ENCODE results near the gene HEPN1. TPM values are rescaled to one million over a fixed set of nuclear protein-coding genes. Genes with fewer than 3 reads are reported as not detected.

The HEPN1 gene
- total RNA-seq, 1 donor from 2014 or later = not detected

DNA sequence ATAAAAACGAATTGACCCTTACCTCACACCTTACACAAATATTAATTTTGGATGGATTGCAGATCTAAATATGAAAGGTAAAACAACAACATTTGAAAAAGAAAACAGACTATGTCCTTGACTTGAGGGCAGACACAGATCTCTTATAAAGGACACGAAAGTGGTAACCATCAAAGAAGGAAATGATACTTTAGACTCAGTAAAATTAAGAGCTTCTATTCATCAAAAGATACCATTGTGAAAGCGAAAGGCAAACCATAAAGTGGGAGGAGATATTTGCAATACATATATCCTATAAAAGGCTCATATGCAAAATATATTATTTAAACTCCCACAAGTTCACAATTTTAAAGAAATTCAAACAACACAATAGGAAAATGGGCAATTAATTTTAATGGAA, 11.7 kb downstream of the HEPN1 start:
- Mint-ChIP-seq H3K36me3 (ENCODE audit: insufficient read depth) (no peaks in the 10 kb centered on the region), H3K27me3 (peaks cover 4% of the 10 kb centered on the region), H3K4me3 (ENCODE audit: low read depth) (no peak overlapping the region), H3K4me1 (ENCODE audit: low read depth) (no peaks in the 10 kb centered on the region), H3K9me3 (ENCODE audit: low read depth) (no peaks in the 10 kb centered on the region), H3K27ac (no peak overlapping the region)
- TF ChIP-seq CTCF (IDR thresholded peaks at IDR 0.05; ENCODE audit: unreplicated experiment) = no peak
- no peak for DNase-seq (ENCODE audit: low spot score, unreplicated experiment)

DNA sequence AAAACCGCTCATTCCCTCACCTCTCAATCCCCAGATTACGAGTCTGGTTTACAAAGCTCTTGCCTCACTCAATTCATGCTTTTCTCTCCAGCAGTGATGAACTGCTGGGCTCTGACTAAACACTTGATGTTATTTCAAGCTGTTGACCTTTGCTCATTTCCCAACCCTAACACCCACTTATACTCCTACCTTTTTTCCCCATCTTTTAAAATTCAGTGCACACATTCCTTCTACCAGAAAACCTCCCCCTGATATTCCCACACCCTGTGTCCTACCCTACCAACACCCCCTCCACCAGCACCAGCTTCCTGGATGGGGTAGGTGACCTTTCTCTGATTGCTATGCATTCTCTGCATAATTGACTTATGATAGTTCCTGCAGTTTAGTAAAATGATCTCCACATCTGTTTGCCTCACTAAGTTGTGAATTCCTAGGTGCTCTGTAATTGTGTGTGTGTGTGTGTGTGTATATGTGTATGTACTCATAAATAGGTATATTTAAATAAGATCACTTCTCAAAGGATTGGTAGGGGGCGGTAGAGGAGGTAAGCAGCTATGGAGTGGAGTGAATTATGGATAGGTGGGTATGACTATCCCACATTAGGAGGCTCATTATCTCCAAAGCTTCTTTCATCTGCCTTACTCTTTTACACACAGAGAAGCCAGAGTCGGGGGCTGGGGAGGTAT, 16.0 kb downstream of the HEPN1 start:
- peak; percentile 6 for TF ChIP-seq CTCF (IDR thresholded peaks at IDR 0.05; ENCODE audit: unreplicated experiment)
- Mint-ChIP-seq H3K4me1 (ENCODE audit: low read depth) (no peaks in the 10 kb centered on the region), H3K4me3 (ENCODE audit: low read depth) (no peak overlapping the region), H3K9me3 (ENCODE audit: low read depth) (no peaks in the 10 kb centered on the region), H3K27ac (no peak overlapping the region), H3K36me3 (ENCODE audit: insufficient read depth) (no peaks in the 10 kb centered on the region), H3K27me3 (peaks cover 19% of the 10 kb centered on the region)
- DNase-seq (ENCODE audit: low spot score, unreplicated experiment) = no peak

DNA sequence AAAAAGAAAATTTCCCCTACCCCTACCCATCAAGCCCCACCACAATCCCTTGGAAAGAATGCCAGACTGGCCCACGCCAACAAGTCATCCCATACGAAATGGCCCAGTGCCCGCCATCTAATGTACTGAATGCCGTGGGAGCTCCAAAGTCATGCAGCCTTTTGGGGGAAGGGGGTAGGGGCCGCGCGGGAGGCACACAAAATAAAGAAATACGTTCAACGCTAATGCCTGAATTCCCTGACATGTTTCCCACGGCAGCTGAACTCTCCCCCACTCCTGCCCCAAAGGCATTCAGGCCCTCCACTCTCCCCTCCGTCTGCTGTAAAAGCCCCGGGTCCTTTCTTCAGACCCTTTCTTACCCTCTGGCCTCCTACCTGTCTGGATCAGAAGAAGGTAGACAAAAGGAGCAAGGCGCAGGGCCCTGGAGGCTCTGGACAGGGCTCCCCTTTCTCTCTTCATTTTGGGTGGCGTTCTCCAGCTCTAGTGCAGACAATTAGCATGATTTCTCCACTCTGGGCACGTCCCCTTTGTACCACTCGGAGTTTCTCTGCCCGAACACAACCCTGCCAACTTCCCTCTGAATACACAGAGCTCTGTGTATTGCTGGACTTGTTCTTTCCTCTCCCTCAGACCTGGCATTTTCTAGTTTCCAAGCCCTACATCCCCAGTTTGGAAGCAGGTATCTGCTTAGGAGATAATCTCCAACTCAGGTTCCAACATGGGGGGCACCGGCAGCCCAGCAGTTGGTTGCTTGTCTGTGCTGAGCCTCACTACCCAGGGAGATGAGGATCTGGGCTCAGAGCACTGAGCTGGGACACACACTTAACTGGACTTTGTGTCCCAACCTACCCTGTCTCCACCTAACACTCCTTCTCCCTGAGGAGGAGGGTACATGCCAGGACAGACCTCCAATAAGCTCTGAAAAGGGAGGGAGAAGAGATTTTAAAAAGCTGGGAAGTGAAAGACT, 16.8 kb downstream of the HEPN1 start, which contains the start of gene HEPACAM:
Gene HEPACAM (minus strand): TSS at position 500 of the 967 bp plus-strand sequence. CDS start 41 bp downstream, at position 459.
- H3K27ac Mint-ChIP-seq = no peak within 1 kb of the TSS
- TF ChIP-seq CTCF (IDR thresholded peaks at IDR 0.05; ENCODE audit: unreplicated experiment) = no peak

DNA sequence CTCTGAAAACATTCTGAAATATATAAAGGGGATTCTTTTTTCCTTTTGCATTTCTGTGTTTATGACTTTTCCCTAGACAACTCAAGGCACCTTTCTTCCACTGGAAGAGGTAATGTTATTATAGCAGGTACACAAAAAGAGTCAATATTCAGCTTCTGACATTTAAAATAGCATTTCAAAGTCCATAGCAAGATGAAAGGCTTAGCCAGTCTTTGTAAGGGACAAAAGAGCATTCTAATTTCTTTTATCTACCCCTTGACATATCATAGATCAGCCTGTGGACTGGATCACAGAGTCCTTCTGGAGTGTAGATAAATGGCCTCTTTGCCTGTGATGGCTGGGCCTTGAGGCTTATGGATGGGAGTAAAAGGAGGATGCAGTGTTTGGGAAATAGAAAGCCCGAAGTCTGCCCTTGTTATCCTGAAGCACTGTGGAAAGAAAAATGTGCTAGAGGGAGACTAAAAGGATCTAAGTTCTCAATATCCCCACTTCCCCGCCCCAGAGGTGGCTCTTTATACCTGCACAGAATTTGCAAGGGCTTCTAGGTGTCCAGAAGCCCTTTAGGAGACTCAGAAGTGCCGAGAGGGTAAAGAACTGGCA, 18.4 kb downstream of the HEPN1 start:
- no peaks in the 10 kb centered on the region for H3K9me3 Mint-ChIP-seq (ENCODE audit: low read depth)
- H3K27ac Mint-ChIP-seq = no peak overlapping the region
- no peak for TF ChIP-seq CTCF (IDR thresholded peaks at IDR 0.05; ENCODE audit: unreplicated experiment)
- DNase-seq (ENCODE audit: low spot score, unreplicated experiment) = no peak
- H3K36me3 Mint-ChIP-seq (ENCODE audit: insufficient read depth) = no peaks in the 10 kb centered on the region
- H3K27me3 Mint-ChIP-seq = peaks cover 19% of the 10 kb centered on the region
- no peak overlapping the region for H3K4me3 Mint-ChIP-seq (ENCODE audit: low read depth)
- H3K4me1 Mint-ChIP-seq (ENCODE audit: low read depth) = peaks cover 2% of the 10 kb centered on the region

More for the DNA sequence above, 16.8 kb downstream of the HEPN1 start, which contains the start of gene HEPACAM:
- Mint-ChIP-seq H3K4me1 (ENCODE audit: low read depth) (no peaks in the 10 kb centered on the region), H3K36me3 (ENCODE audit: insufficient read depth) (no peaks in the 10 kb centered on the region), H3K9me3 (ENCODE audit: low read depth) (no peaks in the 10 kb centered on the region), H3K27me3 (peaks cover 19% of the 10 kb centered on the region), H3K4me3 (ENCODE audit: low read depth) (no peak within 1 kb of the TSS)
- DNase-seq (ENCODE audit: low spot score, unreplicated experiment) = no peak

DNA sequence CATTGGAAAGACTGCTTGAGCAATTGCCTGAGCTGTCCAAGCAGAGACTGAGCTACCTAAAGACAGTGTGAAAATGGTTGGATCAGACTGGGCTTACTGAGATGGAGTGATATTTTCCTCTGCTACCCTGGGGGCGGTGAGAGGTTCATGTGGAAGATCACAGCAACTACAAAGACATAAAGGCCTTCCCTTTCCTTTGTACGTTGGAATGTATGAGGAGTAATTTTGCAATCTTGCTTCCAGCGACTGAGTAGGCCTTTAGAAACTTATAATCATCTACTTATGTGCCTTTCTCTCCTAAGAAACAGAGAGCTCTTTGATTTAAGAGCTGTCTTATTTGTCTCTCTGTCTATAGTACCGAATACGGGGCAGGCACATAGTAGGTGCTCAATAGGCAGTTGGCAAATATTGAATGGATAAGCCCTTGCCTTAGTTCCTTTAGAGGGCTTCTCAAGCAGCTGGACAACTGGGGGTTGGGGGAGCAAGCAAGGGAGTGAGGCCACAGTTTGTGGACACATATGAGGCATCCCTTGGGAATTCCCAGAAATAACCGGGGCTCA, 19.2 kb downstream of the HEPN1 start:
- no peak overlapping the region for H3K4me3 Mint-ChIP-seq (ENCODE audit: low read depth)
- no peak for TF ChIP-seq CTCF (IDR thresholded peaks at IDR 0.05; ENCODE audit: unreplicated experiment)
- peaks cover 19% of the 10 kb centered on the region for H3K27me3 Mint-ChIP-seq
- peaks cover 5% of the 10 kb centered on the region for H3K4me1 Mint-ChIP-seq (ENCODE audit: low read depth)
- no peak overlapping the region for H3K27ac Mint-ChIP-seq
- DNase-seq (ENCODE audit: low spot score, unreplicated experiment) = no peak
- H3K9me3 Mint-ChIP-seq (ENCODE audit: low read depth) = no peaks in the 10 kb centered on the region
- H3K36me3 Mint-ChIP-seq (ENCODE audit: insufficient read depth) = no peaks in the 10 kb centered on the region
